Glutamatergic neuron (in vitro differentiated cells): ENCODE results near the gene THEM5. TPM values are rescaled to one million over a fixed set of nuclear protein-coding genes. Genes with fewer than 3 reads are reported as not detected.

Experiments used
- DNase-seq: peaks from one replicate; pipeline ENCODE4 v3.0.0; 2022
- H3K27ac Mint-ChIP-seq: one replicate; pipeline ENCODE4 v1.8.0; 2020; ENCODE audit warnings: mild to moderate bottlenecking, mixed read lengths, inconsistent platforms; ENCODE audit not compliant: unreplicated experiment
- H3K27me3 Mint-ChIP-seq: one replicate; pipeline ENCODE4 v1.8.0; 2020; ENCODE audit warnings: mild to moderate bottlenecking, moderate library complexity, mixed read lengths, inconsistent platforms; ENCODE audit not compliant: unreplicated experiment
- H3K36me3 Mint-ChIP-seq: one replicate; pipeline ENCODE4 v1.8.0; 2020; ENCODE audit warnings: mild to moderate bottlenecking, mixed read lengths, inconsistent platforms; ENCODE audit not compliant: unreplicated experiment
- H3K4me1 Mint-ChIP-seq: one replicate; pipeline ENCODE4 v1.8.0; 2020; ENCODE audit warnings: mild to moderate bottlenecking, low read depth, mixed read lengths, inconsistent platforms; ENCODE audit not compliant: unreplicated experiment
- H3K4me3 Mint-ChIP-seq: one replicate; pipeline ENCODE4 v1.8.0; 2020; ENCODE audit warnings: mild to moderate bottlenecking, mixed read lengths, inconsistent platforms; ENCODE audit not compliant: unreplicated experiment
- H3K9me3 Mint-ChIP-seq: one replicate; pipeline ENCODE4 v1.8.0; 2020; ENCODE audit warnings: mild to moderate bottlenecking, moderate library complexity, mixed read lengths, inconsistent platforms; ENCODE audit not compliant: unreplicated experiment
- total RNA-seq: library from RNA; stranded (reverse); fragmentation: NEBNext Ultra II Directional; extraction: Animal tissue kit (Norgen Biotek cat#: 25700); gene quantifications from one replicate; pipeline ENCODE4 v1.2.1, GENCODE V29; 2021; ENCODE audit not compliant: unreplicated experiment
- TF ChIP-seq, protein P1 (sequence below): fragments of 200-600 bp; sonication (generic); IDR thresholded peaks from one replicate; pipeline ENCODE4 v1.5.0; 2021; ENCODE audit not compliant: partially characterized antibody, unreplicated experiment

The THEM5 gene
- total RNA-seq, 1 donor from 2014 or later = not detected

DNA sequence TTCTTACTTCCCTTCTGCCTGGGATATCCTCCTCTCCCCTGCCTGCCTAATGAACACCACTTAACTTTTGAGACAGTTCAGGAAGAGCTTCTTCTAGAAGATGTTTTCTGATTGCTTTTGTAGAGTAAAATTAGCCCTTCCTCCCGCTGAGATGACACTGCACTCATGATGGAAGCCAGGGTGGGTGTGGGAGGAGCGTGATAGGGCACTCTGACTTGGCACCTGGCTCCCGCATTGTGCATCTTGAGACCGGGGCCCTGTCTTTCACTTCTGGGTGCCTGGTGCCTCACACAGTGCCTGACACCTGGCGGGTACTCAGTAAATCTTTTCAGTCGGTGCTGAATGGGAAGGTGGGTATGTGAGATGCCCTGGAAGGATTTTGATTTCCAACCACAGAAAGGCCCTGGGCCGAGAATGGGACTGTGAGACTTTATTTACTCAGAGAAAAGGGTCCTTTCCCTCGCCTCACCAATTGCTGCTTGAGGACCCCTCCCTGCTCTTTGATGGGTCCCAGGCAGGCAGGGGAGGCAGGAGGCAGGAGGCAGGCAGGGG, 6.8 kb downstream of the THEM5 start:
- H3K9me3 Mint-ChIP-seq = no peaks in the 10 kb centered on the region
- H3K4me3 Mint-ChIP-seq = no peak overlapping the region
- TF ChIP-seq, protein P1, sequence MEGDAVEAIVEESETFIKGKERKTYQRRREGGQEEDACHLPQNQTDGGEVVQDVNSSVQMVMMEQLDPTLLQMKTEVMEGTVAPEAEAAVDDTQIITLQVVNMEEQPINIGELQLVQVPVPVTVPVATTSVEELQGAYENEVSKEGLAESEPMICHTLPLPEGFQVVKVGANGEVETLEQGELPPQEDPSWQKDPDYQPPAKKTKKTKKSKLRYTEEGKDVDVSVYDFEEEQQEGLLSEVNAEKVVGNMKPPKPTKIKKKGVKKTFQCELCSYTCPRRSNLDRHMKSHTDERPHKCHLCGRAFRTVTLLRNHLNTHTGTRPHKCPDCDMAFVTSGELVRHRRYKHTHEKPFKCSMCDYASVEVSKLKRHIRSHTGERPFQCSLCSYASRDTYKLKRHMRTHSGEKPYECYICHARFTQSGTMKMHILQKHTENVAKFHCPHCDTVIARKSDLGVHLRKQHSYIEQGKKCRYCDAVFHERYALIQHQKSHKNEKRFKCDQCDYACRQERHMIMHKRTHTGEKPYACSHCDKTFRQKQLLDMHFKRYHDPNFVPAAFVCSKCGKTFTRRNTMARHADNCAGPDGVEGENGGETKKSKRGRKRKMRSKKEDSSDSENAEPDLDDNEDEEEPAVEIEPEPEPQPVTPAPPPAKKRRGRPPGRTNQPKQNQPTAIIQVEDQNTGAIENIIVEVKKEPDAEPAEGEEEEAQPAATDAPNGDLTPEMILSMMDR = no peak
- H3K4me1 Mint-ChIP-seq = no peaks in the 10 kb centered on the region
- H3K27me3 Mint-ChIP-seq = peaks cover 8% of the 10 kb centered on the region
- no peak for DNase-seq
- H3K36me3 Mint-ChIP-seq = no peaks in the 10 kb centered on the region
- H3K27ac Mint-ChIP-seq = no peak overlapping the region

DNA sequence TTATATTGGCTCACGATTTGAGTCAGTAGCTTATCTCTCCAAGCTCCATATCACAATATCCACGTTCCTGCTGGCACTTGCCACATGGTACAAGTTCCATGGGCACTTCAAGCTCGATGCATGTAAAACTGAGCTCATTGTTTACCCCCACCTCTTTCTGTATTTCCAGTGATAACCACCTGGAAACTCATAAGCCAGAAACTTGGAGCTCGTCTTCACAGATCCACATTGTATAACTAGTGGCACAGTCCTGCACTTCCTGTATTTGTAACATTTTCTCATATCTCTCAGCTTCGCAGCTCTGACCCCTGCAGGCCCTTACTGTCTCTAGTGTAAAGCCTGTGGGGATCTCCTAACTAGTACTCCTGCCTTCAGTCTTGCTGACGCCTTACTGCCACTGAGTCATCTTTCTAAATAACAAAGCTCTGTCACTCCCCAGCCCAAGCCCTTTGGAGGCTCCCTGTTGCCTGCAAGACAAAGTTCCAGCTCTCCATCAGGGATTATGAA, 7.4 kb downstream of the THEM5 start:
- H3K27me3 Mint-ChIP-seq = peaks cover 8% of the 10 kb centered on the region
- H3K4me3 Mint-ChIP-seq = no peak overlapping the region
- H3K9me3 Mint-ChIP-seq = no peaks in the 10 kb centered on the region
- TF ChIP-seq, protein P1 = no peak
- H3K4me1 Mint-ChIP-seq = no peaks in the 10 kb centered on the region
- no peak overlapping the region for H3K27ac Mint-ChIP-seq
- no peaks in the 10 kb centered on the region for H3K36me3 Mint-ChIP-seq
- DNase-seq = no peak

DNA sequence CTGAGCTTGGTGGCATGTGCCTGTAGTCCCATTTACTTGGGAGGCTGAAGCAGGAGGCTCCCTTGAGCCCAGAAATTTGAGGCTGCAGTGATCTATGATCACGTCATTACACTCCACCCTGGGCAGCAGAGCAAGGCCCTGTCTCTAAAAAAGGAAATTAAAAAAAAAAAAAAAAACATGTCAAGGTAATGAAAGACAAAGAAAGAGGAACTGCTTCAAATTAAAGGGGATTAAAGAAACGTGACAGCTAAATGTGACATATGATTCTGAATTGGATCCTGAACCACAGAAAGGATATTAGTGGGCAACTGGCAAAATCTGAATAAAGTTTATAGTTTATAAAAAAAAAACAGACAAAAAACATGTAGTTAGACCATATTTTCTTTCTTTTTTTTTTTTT, 10.1 kb downstream of the THEM5 start:
- DNase-seq = no peak
- Mint-ChIP-seq H3K27ac (no peak overlapping the region), H3K36me3 (no peaks in the 10 kb centered on the region), H3K4me1 (no peaks in the 10 kb centered on the region), H3K9me3 (no peaks in the 10 kb centered on the region), H3K27me3 (peaks cover 18% of the 10 kb centered on the region), H3K4me3 (no peak overlapping the region)
- TF ChIP-seq, protein P1 = no peak

DNA sequence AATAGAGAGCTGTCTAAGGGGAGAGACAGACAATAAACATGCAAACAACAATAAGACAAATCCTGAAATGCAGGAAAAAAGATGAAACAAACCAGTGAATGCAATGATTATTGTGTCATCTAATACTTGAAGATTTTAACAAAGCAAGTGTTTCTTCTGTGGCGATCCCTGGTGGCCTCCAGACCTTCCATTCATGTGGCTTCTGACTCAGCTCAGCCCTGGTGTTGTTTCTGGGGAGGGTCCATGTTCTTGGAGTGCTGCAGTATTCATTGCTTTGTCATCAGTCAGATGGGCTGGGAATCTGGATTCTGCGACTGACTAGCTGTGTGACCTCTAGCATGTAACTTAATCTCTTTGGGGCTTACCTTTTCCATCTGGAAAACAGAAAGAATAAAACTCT, 12.4 kb downstream of the THEM5 start:
- H3K27ac Mint-ChIP-seq = no peak overlapping the region
- peaks cover 24% of the 10 kb centered on the region for H3K27me3 Mint-ChIP-seq
- DNase-seq = no peak
- H3K9me3 Mint-ChIP-seq = peaks cover 6% of the 10 kb centered on the region
- H3K4me3 Mint-ChIP-seq = no peak overlapping the region
- H3K4me1 Mint-ChIP-seq = peaks cover 4% of the 10 kb centered on the region
- H3K36me3 Mint-ChIP-seq = no peaks in the 10 kb centered on the region
- TF ChIP-seq, protein P1 = no peak

DNA sequence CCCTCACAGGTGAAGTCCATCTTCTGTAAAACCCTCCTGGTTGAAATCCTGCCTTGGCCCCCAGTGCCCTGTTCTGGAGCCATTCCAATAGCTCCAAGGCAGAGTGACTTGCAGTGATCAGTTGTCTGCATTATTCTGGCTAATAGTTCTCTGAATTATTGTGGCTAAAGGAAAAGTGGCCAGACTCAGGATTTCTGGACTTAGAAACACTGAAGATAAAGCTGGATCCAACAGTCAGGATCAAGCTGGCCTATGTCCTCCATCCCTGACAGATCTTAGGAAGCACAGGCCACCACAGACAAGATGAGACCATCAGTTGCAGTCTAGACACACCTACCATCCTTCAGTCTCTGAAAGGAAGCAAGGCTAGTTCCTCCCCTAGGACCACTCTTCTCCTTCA, 13.1 kb downstream of the THEM5 start:
- TF ChIP-seq, protein P1 = no peak

More for the DNA sequence above, 13.1 kb downstream of the THEM5 start:
- DNase-seq = no peak
- Mint-ChIP-seq H3K9me3 (peaks cover 6% of the 10 kb centered on the region), H3K27ac (peak overlapping the region; percentile 11), H3K27me3 (peaks cover 26% of the 10 kb centered on the region), H3K36me3 (no peaks in the 10 kb centered on the region), H3K4me3 (peak overlapping the region; percentile 3), H3K4me1 (peaks cover 4% of the 10 kb centered on the region)
